Testis (tissue), 2 donors: ENCODE results near the gene TGM5.

Source experiments
- POLR2A ChIP-seq: fragments of 450-650 bp; IDR thresholded peaks from one replicate; pipeline ENCODE4 v1.6.1; 2017; ENCODE audit warnings: antibody characterized with exemption, mild to moderate bottlenecking, moderate library complexity
- TF ChIP-seq, protein P1 (sequence below), 3 experiments: fragments of 450-650 bp in 2 of 3; fragments of 200-600 bp in 1 of 3; sonication (generic) in 1 of 3; IDR thresholded peaks; one replicate each; pipeline ENCODE4 v1.5.1; 2016 to 2019; ENCODE audit warnings: antibody characterized with exemption in 3 of 3, mild to moderate bottlenecking in 2 of 3, moderate library complexity in 1 of 3

- TF ChIP-seq, protein P1, sequence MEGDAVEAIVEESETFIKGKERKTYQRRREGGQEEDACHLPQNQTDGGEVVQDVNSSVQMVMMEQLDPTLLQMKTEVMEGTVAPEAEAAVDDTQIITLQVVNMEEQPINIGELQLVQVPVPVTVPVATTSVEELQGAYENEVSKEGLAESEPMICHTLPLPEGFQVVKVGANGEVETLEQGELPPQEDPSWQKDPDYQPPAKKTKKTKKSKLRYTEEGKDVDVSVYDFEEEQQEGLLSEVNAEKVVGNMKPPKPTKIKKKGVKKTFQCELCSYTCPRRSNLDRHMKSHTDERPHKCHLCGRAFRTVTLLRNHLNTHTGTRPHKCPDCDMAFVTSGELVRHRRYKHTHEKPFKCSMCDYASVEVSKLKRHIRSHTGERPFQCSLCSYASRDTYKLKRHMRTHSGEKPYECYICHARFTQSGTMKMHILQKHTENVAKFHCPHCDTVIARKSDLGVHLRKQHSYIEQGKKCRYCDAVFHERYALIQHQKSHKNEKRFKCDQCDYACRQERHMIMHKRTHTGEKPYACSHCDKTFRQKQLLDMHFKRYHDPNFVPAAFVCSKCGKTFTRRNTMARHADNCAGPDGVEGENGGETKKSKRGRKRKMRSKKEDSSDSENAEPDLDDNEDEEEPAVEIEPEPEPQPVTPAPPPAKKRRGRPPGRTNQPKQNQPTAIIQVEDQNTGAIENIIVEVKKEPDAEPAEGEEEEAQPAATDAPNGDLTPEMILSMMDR (IDR thresholded peaks at IDR 0.05) = no peak
- TF ChIP-seq POLR2A = no peak
Measured at GRCh38 chr15:43258781-43259180, 7.9 kb downstream of the TGM5 start.
